Trophoblast cell (in vitro differentiated cells and primary cell): ENCODE results near the gene ZDHHC22.

Experiments used
- DNase-seq, 2 donors: peaks; one replicate each; pipeline ENCODE4 v3.0.0-alpha.2; 2016
- H2AFZ ChIP-seq: 2 replicates; pipeline ENCODE4 v1.6.1; 2013; ENCODE audit warnings: low read length, moderate library complexity, mild to moderate bottlenecking; ENCODE audit not compliant: insufficient read depth, poor library complexity
- H2AK5ac ChIP-seq: 2 replicates; pipeline ENCODE4 v1.6.1; 2013; ENCODE audit warnings: mild to moderate bottlenecking, low read length
- H2BK120ac ChIP-seq: 2 replicates; pipeline ENCODE4 v1.6.1; 2013; ENCODE audit warnings: low read length, mild to moderate bottlenecking, moderate library complexity; ENCODE audit not compliant: insufficient read depth, poor library complexity
- H2BK12ac ChIP-seq: 2 replicates; pipeline ENCODE4 v1.6.1; 2013; ENCODE audit warnings: mild to moderate bottlenecking, low read length, moderate library complexity
- H2BK5ac ChIP-seq: 2 replicates; pipeline ENCODE4 v1.6.1; 2013; ENCODE audit warnings: low read length, low read depth, moderate library complexity, mild to moderate bottlenecking; ENCODE audit not compliant: poor library complexity
- H3K14ac ChIP-seq: 2 replicates; pipeline ENCODE4 v1.6.1; 2013; ENCODE audit warnings: mild to moderate bottlenecking, low read length
- H3K18ac ChIP-seq: 2 replicates; pipeline ENCODE4 v1.6.1; 2013; ENCODE audit warnings: mild to moderate bottlenecking, low read length
- H3K23ac ChIP-seq: 2 replicates; pipeline ENCODE4 v1.6.1; 2013; ENCODE audit warnings: low read length
- H3K27ac ChIP-seq: 2 replicates; pipeline ENCODE4 v1.5.1; 2013; ENCODE audit warnings: low read depth, mild to moderate bottlenecking, inconsistent platforms, low read length, moderate library complexity
- H3K27me3 ChIP-seq: 2 replicates; pipeline ENCODE4 v1.6.1; 2013; ENCODE audit warnings: inconsistent platforms, mild to moderate bottlenecking, low read length, moderate library complexity; ENCODE audit not compliant: insufficient read depth
- H3K36me3 ChIP-seq, 2 experiments: 1 replicate in 1 of 2; 2 replicates in 1 of 2; pipeline ENCODE4 v1.6.1; 2013; ENCODE audit warnings: low read length in 2 of 2, mild to moderate bottlenecking in 2 of 2, moderate library complexity in 1 of 2; ENCODE audit not compliant: insufficient read depth in 2 of 2, control insufficient read depth in 1 of 2
- H3K4ac ChIP-seq: 2 replicates; pipeline ENCODE4 v1.6.1; 2013; ENCODE audit warnings: low read depth, mild to moderate bottlenecking, low read length, moderate library complexity
- H3K4me1 ChIP-seq, 2 experiments: 1 replicate in 1 of 2; 2 replicates in 1 of 2; pipeline ENCODE4 v1.6.1; 2013; ENCODE audit warnings: low read length in 2 of 2, mild to moderate bottlenecking in 2 of 2, moderate library complexity in 1 of 2; ENCODE audit not compliant: insufficient read depth in 2 of 2, control insufficient read depth in 1 of 2
- H3K4me2 ChIP-seq: 2 replicates; pipeline ENCODE4 v1.6.1; 2013; ENCODE audit warnings: inconsistent platforms, mild to moderate bottlenecking, low read length, moderate library complexity
- H3K4me3 ChIP-seq: 2 replicates; pipeline ENCODE4 v1.5.1; 2013; ENCODE audit warnings: mild to moderate bottlenecking, low read depth, low read length, inconsistent platforms
- H3K79me1 ChIP-seq: one replicate; pipeline ENCODE4 v1.6.1; 2013; ENCODE audit warnings: low read length
- H3K79me2 ChIP-seq: 2 replicates; pipeline ENCODE4 v1.6.1; 2013; ENCODE audit warnings: low read length, mild to moderate bottlenecking; ENCODE audit not compliant: control insufficient read depth, insufficient read depth, poor library complexity
- H3K9ac ChIP-seq: 2 replicates; pipeline ENCODE4 v1.6.1; 2013; ENCODE audit warnings: mild to moderate bottlenecking, low read length
- H3K9me3 ChIP-seq: 2 replicates; pipeline ENCODE4 v1.6.1; 2013; ENCODE audit warnings: low read depth, mild to moderate bottlenecking, control low read depth, inconsistent platforms, low read length; ENCODE audit not compliant: insufficient read depth
- H4K12ac ChIP-seq: 2 replicates; pipeline ENCODE4 v1.6.1; 2013; ENCODE audit warnings: low read depth, mild to moderate bottlenecking, low read length, moderate library complexity
- H4K8ac ChIP-seq: 2 replicates; pipeline ENCODE4 v1.6.1; 2013; ENCODE audit warnings: low read depth, mild to moderate bottlenecking, low read length, moderate library complexity
- H4K91ac ChIP-seq: one replicate; pipeline ENCODE4 v1.6.1; 2013; ENCODE audit warnings: low read depth, mild to moderate bottlenecking, low read length, moderate library complexity
- WGBS: extraction: QIAGEN DNeasy Blood & Tissue Kit; methylation state at CpG from one replicate; pipeline ENCODE4 v1.1.7; 2013; ENCODE audit warnings: missing lambda C conversion rate; ENCODE audit not compliant: insufficient read length, insufficient coverage; ENCODE audit errors: extremely low coverage; 5-methylcytosine and 5-hydroxymethylcytosine counted together

The ZDHHC22 gene

GRCh38 chr14:77120771-77121743, 20.5 kb downstream of the ZDHHC22 start:
- WGBS, result no CpG with 5 or more reads among the region's 9 CpGs
- H2AFZ ChIP-seq, result no peak overlapping the region
- H2BK5ac ChIP-seq, result no peak overlapping the region
- peaks cover 13 to 14% of the 10 kb centered on the region in 2 experiments for H3K4me1 ChIP-seq
- no peak overlapping the region for H3K4me3 ChIP-seq
- H3K79me1 ChIP-seq, result peaks cover 5% of the 10 kb centered on the region
- H2BK12ac ChIP-seq, result no peak overlapping the region
- DNase-seq, result no peak
- H3K27ac ChIP-seq, result no peak overlapping the region
- H4K8ac ChIP-seq, result no peak overlapping the region
- no peaks in the 10 kb centered on the region for H3K9me3 ChIP-seq
- peaks cover 3 to 8% of the 10 kb centered on the region in 2 experiments for H3K36me3 ChIP-seq
- no peak overlapping the region for H3K18ac ChIP-seq
- no peak overlapping the region for H4K12ac ChIP-seq
- H4K91ac ChIP-seq, result no peak overlapping the region
- H3K27me3 ChIP-seq, result no peaks in the 10 kb centered on the region
- no peak overlapping the region for H2AK5ac ChIP-seq
- no peak overlapping the region for H3K4me2 ChIP-seq
- H3K23ac ChIP-seq, result no peak overlapping the region
- no peak overlapping the region for H3K9ac ChIP-seq
- no peak overlapping the region for H3K4ac ChIP-seq
- no peak overlapping the region for H3K14ac ChIP-seq
- H3K79me2 ChIP-seq, result no peaks in the 10 kb centered on the region
- no peak overlapping the region for H2BK120ac ChIP-seq

GRCh38 chr14:77119851-77120250, 21.7 kb downstream of the ZDHHC22 start:
- Histone ChIP-seq H2AK5ac (no peak overlapping the region), H3K4me1 (peaks cover 9 to 14% of the 10 kb centered on the region in 2 experiments), H4K8ac (no peak overlapping the region), H3K9ac (no peak overlapping the region), H2AFZ (no peak overlapping the region), H3K4me3 (no peak overlapping the region), H3K79me1 (peaks cover 5% of the 10 kb centered on the region), H3K36me3 (peaks cover 3 to 8% of the 10 kb centered on the region in 2 experiments), H3K18ac (no peak overlapping the region), H2BK120ac (no peak overlapping the region), H3K27me3 (no peaks in the 10 kb centered on the region), H2BK5ac (no peak overlapping the region), H3K4me2 (no peak overlapping the region), H3K23ac (no peak overlapping the region), H3K4ac (no peak overlapping the region), H4K91ac (no peak overlapping the region), H3K27ac (no peak overlapping the region), H3K79me2 (no peaks in the 10 kb centered on the region), H2BK12ac (no peak overlapping the region), H4K12ac (no peak overlapping the region), H3K9me3 (no peaks in the 10 kb centered on the region), H3K14ac (no peak overlapping the region)
- no CpG with 5 or more reads among the region's 7 CpGs for WGBS
- DNase-seq, result no peak

- DNase-seq, result no peak
- peaks cover 5% of the 10 kb centered on the region in 2 experiments for H3K4me1 ChIP-seq
- H4K8ac ChIP-seq, result no peak overlapping the region
- H3K79me1 ChIP-seq, result no peaks in the 10 kb centered on the region
- H3K27me3 ChIP-seq, result no peaks in the 10 kb centered on the region
- no peak overlapping the region for H4K91ac ChIP-seq
- peaks cover 18 to 23% of the 10 kb centered on the region in 2 experiments for H3K36me3 ChIP-seq
- no peak overlapping the region for H2AK5ac ChIP-seq
- H2AFZ ChIP-seq, result no peak overlapping the region
- H3K4ac ChIP-seq, result no peak overlapping the region
- H4K12ac ChIP-seq, result no peak overlapping the region
- no peak overlapping the region for H2BK120ac ChIP-seq
- no peak overlapping the region for H2BK12ac ChIP-seq
- H3K4me2 ChIP-seq, result no peak overlapping the region
- no peaks in the 10 kb centered on the region for H3K9me3 ChIP-seq
- H3K23ac ChIP-seq, result no peak overlapping the region
- peaks cover 3% of the 10 kb centered on the region for H3K79me2 ChIP-seq
- no peak overlapping the region for H3K9ac ChIP-seq
- H3K18ac ChIP-seq, result no peak overlapping the region
- H2BK5ac ChIP-seq, result no peak overlapping the region
- H3K4me3 ChIP-seq, result no peak overlapping the region
- H3K27ac ChIP-seq, result no peak overlapping the region
- no peak overlapping the region for H3K14ac ChIP-seq
- WGBS, result no CpG with 5 or more reads among the region's 2 CpGs
These were observed 25.3 kb downstream of the ZDHHC22 start for GRCh38 chr14:77116172-77116817.

- H3K36me3 ChIP-seq, result peaks cover 15 to 21% of the 10 kb centered on the region in 2 experiments
- no peak overlapping the region for H2BK12ac ChIP-seq
- H3K9me3 ChIP-seq, result no peaks in the 10 kb centered on the region
- no peak overlapping the region for H4K8ac ChIP-seq
- H2BK5ac ChIP-seq, result no peak overlapping the region
- peaks cover 3% of the 10 kb centered on the region for H3K79me2 ChIP-seq
- H2AFZ ChIP-seq, result no peak overlapping the region
- no peak overlapping the region for H4K12ac ChIP-seq
- H3K14ac ChIP-seq, result no peak overlapping the region
- no peak overlapping the region for H3K9ac ChIP-seq
- DNase-seq, result no peak
- H2AK5ac ChIP-seq, result no peak overlapping the region
- peaks cover 7 to 8% of the 10 kb centered on the region in 2 experiments for H3K4me1 ChIP-seq
- no peak overlapping the region for H3K23ac ChIP-seq
- no peak overlapping the region for H3K18ac ChIP-seq
- no peak overlapping the region for H3K4ac ChIP-seq
- no peak overlapping the region for H3K27ac ChIP-seq
- H3K27me3 ChIP-seq, result no peaks in the 10 kb centered on the region
- no peak overlapping the region for H4K91ac ChIP-seq
- H2BK120ac ChIP-seq, result no peak overlapping the region
- H3K79me1 ChIP-seq, result peaks cover 4% of the 10 kb centered on the region
- no peak overlapping the region for H3K4me3 ChIP-seq
- H3K4me2 ChIP-seq, result no peak overlapping the region
- no CpG with 5 or more reads among the region's 4 CpGs for WGBS
These were observed 27.0 kb downstream of the ZDHHC22 start for GRCh38 chr14:77114609-77115008.
